COR-L47 (cell line): ENCODE data around the gene APOO.

ENCODE experiments used
- DNase-seq: peaks from one replicate; lab custom pipeline; 2025; lab: John Stamatoyannopoulos, UW

Gene APOO

GRCh38 chrX:23907498-23908218 lies at the start of gene APOO, which contains the start of gene CXorf58:
TSS of gene APOO (minus strand) at chrX:23907938. CDS start at chrX:23907702, 236 bp downstream.
TSS of gene CXorf58 (plus strand) at chrX:23908006. CDS start at chrX:23910303, 2,297 bp downstream.
- DNase-seq: peak; percentile 91

GRCh38 chrX:23954396-23954795 lies 46.7 kb upstream of the APOO start:
- no peak for DNase-seq

GRCh38 chrX:23953908-23954269 lies 46.2 kb upstream of the APOO start:
- no peak for DNase-seq

GRCh38 chrX:23952984-23953907 lies 45.5 kb upstream of the APOO start:
- peak; percentile 19 for DNase-seq

- no peak for DNase-seq
Observed at GRCh38 chrX:23952391-23952790, 44.7 kb upstream of the APOO start.

GRCh38 chrX:23945206-23945605 lies 37.5 kb upstream of the APOO start:
- no peak for DNase-seq

GRCh38 chrX:23944234-23944633 lies 36.5 kb upstream of the APOO start:
- no peak for DNase-seq

- DNase-seq: no peak
Observed at GRCh38 chrX:23939203-23939602, 31.5 kb upstream of the APOO start.

- no peak for DNase-seq
Observed at GRCh38 chrX:23938690-23939089, 31.0 kb upstream of the APOO start.

GRCh38 chrX:23937100-23937499 lies 29.4 kb upstream of the APOO start:
- DNase-seq: no peak

GRCh38 chrX:23936180-23936579 lies 28.4 kb upstream of the APOO start:
- no peak for DNase-seq

- no peak for DNase-seq
Observed at GRCh38 chrX:23935106-23935505, 27.4 kb upstream of the APOO start.

- no peak for DNase-seq
Observed at GRCh38 chrX:23932046-23932445, 24.3 kb upstream of the APOO start.

GRCh38 chrX:23930894-23931604 lies 23.3 kb upstream of the APOO start:
- DNase-seq: no peak

GRCh38 chrX:23926015-23926414 lies 18.3 kb upstream of the APOO start:
- DNase-seq: no peak

GRCh38 chrX:23919706-23920320 lies 12.1 kb upstream of the APOO start:
- DNase-seq: no peak

- no peak for DNase-seq
Observed at GRCh38 chrX:23919148-23919547, 11.4 kb upstream of the APOO start.

GRCh38 chrX:23911126-23911835 lies 3.5 kb upstream of the APOO start:
- DNase-seq: no peak

GRCh38 chrX:23908219-23909004 lies 674 bp upstream of the APOO start:
- DNase-seq: no peak

- DNase-seq: no peak
Observed at GRCh38 chrX:23907111-23907497, 634 bp downstream of the APOO start.

GRCh38 chrX:23904096-23904495 lies 3.6 kb downstream of the APOO start:
- no peak for DNase-seq
